ENCODE results near the gene NCBP2L.

DNA sequence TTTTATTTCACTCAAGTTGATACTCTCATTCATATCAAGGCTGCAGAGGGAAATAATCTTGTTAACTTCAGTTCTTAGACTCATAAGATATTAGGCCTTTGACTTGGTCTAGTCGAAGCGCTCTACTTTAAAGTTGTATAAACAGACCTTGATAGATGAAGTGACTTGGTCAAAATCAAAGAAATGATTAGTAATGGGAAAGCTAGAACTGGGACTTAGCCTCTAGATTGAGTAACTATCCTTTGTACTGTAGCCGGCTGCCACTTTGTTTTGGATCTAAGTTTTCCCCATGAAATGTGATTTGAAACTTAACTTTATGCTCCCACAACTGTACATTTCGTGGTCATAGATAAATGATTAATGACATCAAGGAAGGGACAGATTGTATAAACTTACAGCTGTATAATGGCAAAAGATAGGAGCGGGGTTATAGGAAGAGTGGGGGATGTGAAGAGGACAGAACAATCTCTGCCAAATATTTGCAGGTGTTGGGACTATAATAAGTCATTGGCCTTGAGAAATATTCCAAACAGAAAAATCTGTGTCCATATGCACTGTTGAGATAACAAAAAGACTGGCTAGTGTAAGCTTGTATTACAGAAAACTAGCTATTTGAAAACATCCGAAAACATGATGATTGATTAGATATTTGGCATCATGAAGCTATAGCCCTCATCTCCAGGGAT, 65.3 kb downstream of the NCBP2L start:
- TF ChIP-seq CTCF (IDR thresholded peaks at IDR 0.05; ENCODE audit: low read depth, low read length, poor library complexity, severe bottlenecking) (no peak), EZH2phosphoT487 (IDR thresholded peaks at IDR 0.05; ENCODE audit: borderline replicate concordance, low read length) (no peak)
